Osteocyte (in vitro differentiated cells): ENCODE data around the gene GPATCH4. TPM values are rescaled to one million over a fixed set of nuclear protein-coding genes. Genes with fewer than 3 reads are reported as not detected.
A peak's percentile ranks its signal among the peaks of the same experiment; 100 is the strongest.

ENCODE experiments used
- DNase-seq: peaks from one replicate; pipeline ENCODE4 v3.0.0; 2021; ENCODE audit warnings: mixed read lengths; ENCODE audit not compliant: unreplicated experiment; ENCODE audit errors: extremely low spot score
- H3K27ac Mint-ChIP-seq: one replicate; pipeline ENCODE4 v1.8.0; 2021; ENCODE audit warnings: mild to moderate bottlenecking, mixed read lengths; ENCODE audit not compliant: unreplicated experiment
- H3K27me3 Mint-ChIP-seq: one replicate; pipeline ENCODE4 v1.8.0; 2021; ENCODE audit warnings: mixed read lengths; ENCODE audit not compliant: unreplicated experiment
- H3K36me3 Mint-ChIP-seq: one replicate; pipeline ENCODE4 v1.8.0; 2021; ENCODE audit warnings: mixed read lengths; ENCODE audit not compliant: unreplicated experiment
- H3K4me1 Mint-ChIP-seq: one replicate; pipeline ENCODE4 v1.8.0; 2021; ENCODE audit warnings: mixed read lengths; ENCODE audit not compliant: unreplicated experiment
- H3K4me3 Mint-ChIP-seq: one replicate; pipeline ENCODE4 v1.8.0; 2021; ENCODE audit warnings: mild to moderate bottlenecking, moderate library complexity, mixed read lengths; ENCODE audit not compliant: unreplicated experiment
- H3K9me3 Mint-ChIP-seq: one replicate; pipeline ENCODE4 v1.8.0; 2021; ENCODE audit warnings: mixed read lengths; ENCODE audit not compliant: unreplicated experiment
- total RNA-seq: library from RNA; stranded (reverse); gene quantifications from 2 replicates; pipeline ENCODE4 v1.2.1, GENCODE V29; 2021
- TF ChIP-seq, protein P1 (sequence below): fragments of 200-600 bp; sonication (generic); IDR thresholded peaks from 2 replicates; pipeline ENCODE4 v1.5.0; 2021; ENCODE audit warnings: antibody characterized with exemption, mild to moderate bottlenecking, moderate library complexity

Gene GPATCH4
- total RNA-seq, 1 donor from 2014 or later: 20.6 TPM

DNA sequence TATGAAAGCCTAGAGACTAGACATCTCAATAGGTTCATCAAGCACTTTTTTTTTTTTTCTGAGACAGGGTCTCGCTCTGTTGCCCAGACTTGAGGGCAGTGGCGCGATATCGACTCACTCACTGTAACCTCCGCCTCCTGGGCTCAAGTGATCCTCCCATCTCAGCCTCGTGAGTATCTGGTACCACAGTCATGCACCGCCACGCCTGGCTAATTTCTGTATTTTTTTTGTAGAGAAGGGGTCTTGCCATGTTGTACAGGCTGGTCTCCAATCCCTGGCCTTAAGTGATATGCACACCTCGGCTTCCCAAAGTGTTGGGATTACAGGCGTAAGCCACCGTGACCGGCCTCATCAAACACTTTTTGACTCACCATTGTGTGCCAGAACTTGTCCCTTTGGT, 613 bp upstream of the GPATCH4 start:
- Mint-ChIP-seq H3K27ac (peak overlapping the region; percentile 91), H3K27me3 (peaks cover 5% of the 10 kb centered on the region), H3K4me3 (peak overlapping the region; percentile 99), H3K36me3 (peaks cover 3% of the 10 kb centered on the region), H3K9me3 (no peaks in the 10 kb centered on the region), H3K4me1 (peaks cover 18% of the 10 kb centered on the region)
- TF ChIP-seq, protein P1, sequence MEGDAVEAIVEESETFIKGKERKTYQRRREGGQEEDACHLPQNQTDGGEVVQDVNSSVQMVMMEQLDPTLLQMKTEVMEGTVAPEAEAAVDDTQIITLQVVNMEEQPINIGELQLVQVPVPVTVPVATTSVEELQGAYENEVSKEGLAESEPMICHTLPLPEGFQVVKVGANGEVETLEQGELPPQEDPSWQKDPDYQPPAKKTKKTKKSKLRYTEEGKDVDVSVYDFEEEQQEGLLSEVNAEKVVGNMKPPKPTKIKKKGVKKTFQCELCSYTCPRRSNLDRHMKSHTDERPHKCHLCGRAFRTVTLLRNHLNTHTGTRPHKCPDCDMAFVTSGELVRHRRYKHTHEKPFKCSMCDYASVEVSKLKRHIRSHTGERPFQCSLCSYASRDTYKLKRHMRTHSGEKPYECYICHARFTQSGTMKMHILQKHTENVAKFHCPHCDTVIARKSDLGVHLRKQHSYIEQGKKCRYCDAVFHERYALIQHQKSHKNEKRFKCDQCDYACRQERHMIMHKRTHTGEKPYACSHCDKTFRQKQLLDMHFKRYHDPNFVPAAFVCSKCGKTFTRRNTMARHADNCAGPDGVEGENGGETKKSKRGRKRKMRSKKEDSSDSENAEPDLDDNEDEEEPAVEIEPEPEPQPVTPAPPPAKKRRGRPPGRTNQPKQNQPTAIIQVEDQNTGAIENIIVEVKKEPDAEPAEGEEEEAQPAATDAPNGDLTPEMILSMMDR: no peak
- no peak for DNase-seq

DNA sequence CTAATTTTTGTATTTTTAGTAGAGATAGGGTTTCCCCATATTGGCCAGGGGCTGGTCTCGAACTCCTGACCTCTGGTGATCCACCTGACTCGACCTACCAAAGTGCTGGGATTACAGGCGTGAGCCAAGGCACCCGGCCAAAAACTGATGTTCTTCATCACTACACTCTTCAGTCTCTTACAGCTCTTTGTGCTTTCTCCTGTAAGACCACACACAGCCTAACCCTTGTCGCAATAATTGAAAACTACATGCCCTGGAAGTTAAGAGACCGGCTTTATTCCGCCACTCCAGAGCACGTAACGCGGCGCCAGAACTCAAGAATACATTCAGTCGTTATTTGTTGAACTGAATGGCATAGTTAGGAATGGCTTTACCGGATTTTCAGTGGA, 552 bp downstream of the GPATCH4 start:
- H3K9me3 Mint-ChIP-seq: no peaks in the 10 kb centered on the region
- DNase-seq: no peak
- TF ChIP-seq, protein P1: no peak

DNA sequence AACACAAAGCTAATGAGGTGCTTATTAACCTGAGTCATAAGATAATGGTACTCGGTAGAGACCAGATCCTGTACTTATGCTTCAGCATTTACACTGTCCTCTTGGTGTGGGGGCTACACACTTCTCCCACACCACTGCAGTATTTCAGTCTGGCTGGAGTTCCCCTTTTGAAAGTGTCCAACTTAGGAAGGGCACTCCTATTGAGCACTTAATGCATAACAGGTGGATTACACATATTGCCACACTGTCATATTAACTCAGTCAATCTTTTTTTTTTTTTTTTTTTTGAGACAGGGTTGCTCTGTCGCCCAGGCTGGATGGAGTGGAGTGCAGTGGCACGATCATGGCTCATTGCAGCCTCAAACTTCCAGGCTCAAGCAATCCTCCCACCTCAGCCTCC, 1.5 kb downstream of the GPATCH4 start:
- TF ChIP-seq, protein P1: no peak
- Mint-ChIP-seq H3K9me3 (no peaks in the 10 kb centered on the region), H3K27me3 (no peaks in the 10 kb centered on the region), H3K36me3 (peaks cover 9% of the 10 kb centered on the region), H3K4me1 (peaks cover 18% of the 10 kb centered on the region), H3K4me3 (peak overlapping the region; percentile 99), H3K27ac (no peak overlapping the region)
- no peak for DNase-seq

More for the DNA sequence above, 552 bp downstream of the GPATCH4 start:
- Mint-ChIP-seq H3K27ac (peak overlapping the region; percentile 91), H3K4me1 (peaks cover 18% of the 10 kb centered on the region), H3K36me3 (peaks cover 5% of the 10 kb centered on the region), H3K27me3 (no peaks in the 10 kb centered on the region), H3K4me3 (peak overlapping the region; percentile 99)

DNA sequence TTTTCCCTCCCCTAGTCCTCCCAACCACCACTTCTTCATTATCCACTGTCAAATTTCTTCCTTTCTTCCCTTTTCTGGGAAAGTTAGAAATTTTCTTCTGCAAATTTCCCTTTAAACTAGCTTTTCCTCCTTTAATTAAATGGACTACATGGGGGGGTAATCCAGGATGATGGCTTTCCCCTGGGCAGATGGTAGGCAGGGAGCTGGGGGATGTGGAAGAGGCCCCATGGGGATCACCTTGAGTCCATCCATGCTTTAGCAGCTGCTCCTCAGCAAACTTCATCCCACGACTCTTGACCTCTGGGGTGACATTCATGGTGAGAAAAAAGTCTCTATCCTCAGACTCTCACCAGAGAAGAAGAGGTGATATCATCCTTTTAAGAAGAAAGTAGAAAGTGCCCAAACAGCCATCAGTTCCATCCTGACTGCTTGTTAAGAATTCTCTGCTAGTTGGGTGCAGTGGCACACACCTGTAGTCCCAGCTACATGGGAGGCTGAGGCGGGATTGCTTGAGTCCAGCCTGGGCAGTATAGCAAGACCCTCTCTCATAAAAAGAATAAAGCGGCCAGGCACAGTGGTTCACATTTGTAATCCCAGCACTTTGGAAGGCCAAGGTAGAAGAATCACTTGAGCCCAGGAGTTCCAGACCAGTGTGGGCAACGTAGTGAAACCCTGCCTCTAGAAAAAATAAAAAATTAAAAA, 2.4 kb downstream of the GPATCH4 start:
- Mint-ChIP-seq H3K4me1 (peaks cover 18% of the 10 kb centered on the region), H3K9me3 (no peaks in the 10 kb centered on the region), H3K27me3 (no peaks in the 10 kb centered on the region), H3K27ac (no peak overlapping the region), H3K4me3 (no peak overlapping the region), H3K36me3 (peaks cover 9% of the 10 kb centered on the region)
- no peak for DNase-seq
- TF ChIP-seq, protein P1: no peak

DNA sequence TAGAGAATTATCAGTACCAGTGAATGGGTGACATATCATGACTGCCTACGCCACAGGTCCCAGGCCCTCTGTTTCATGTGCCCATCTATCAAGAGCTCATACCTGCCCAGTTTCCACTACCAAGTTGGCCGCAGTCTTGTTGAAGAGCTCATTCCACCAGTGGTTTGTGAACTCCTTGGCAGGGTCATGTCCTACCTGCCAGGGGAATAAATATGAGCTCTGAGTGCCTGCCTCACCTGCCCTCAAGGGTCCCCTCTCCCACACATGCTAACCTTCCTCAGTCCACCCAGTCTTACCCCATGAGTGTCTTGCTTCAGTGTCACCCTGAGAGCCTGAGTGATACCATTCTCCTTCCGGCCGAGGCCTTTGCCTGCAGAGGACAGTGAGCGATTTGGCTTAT, 3.2 kb downstream of the GPATCH4 start:
- H3K27ac Mint-ChIP-seq: no peak overlapping the region
- DNase-seq: no peak
- peaks cover 18% of the 10 kb centered on the region for H3K4me1 Mint-ChIP-seq
- TF ChIP-seq, protein P1: no peak
- H3K9me3 Mint-ChIP-seq: no peaks in the 10 kb centered on the region
- no peak overlapping the region for H3K4me3 Mint-ChIP-seq
- no peaks in the 10 kb centered on the region for H3K27me3 Mint-ChIP-seq
- peaks cover 9% of the 10 kb centered on the region for H3K36me3 Mint-ChIP-seq
